WERI-Rb-1 (cell line): ENCODE data around the gene ANKRD42.

Source experiments
- DNase-seq: peaks from one replicate; pipeline ENCODE4 v3.0.0-alpha.2; 2020
- H3K27ac ChIP-seq: fragments of 250-450 bp; sonication (Bioruptor Pico); 2 replicates; pipeline ENCODE4 v1.5.1; 2020; ENCODE audit warnings: mild to moderate bottlenecking, moderate library complexity
- H3K27me3 ChIP-seq: fragments of 250-450 bp; sonication (Bioruptor Pico); 2 replicates; pipeline ENCODE4 v1.5.1; 2021; ENCODE audit warnings: mild to moderate bottlenecking, low read depth, moderate library complexity; ENCODE audit not compliant: insufficient read depth, severe bottlenecking
- H3K36me3 ChIP-seq: fragments of 250-450 bp; sonication (Bioruptor Pico); 2 replicates; pipeline ENCODE4 v1.5.1; 2020; ENCODE audit warnings: mild to moderate bottlenecking, moderate library complexity
- H3K4me3 ChIP-seq: 2 replicates; pipeline ENCODE4 v1.5.1; 2011; ENCODE audit warnings: low read depth, mild to moderate bottlenecking, control low read depth, low read length
- H3K9me3 ChIP-seq: fragments of 250-450 bp; sonication (Bioruptor Pico); 2 replicates; pipeline ENCODE4 v1.5.1; 2021; ENCODE audit warnings: mild to moderate bottlenecking, moderate library complexity; ENCODE audit not compliant: severe bottlenecking
- CTCF ChIP-seq: IDR thresholded peaks from 2 replicates; pipeline ENCODE4 v1.5.1; 2011; ENCODE audit warnings: low read depth, mild to moderate bottlenecking, control low read depth, inconsistent platforms, low read length

The ANKRD42 gene

GRCh38 chr11:83293457-83293774 is 99.9 kb downstream of the ANKRD42 start:
- Histone ChIP-seq H3K9me3 (no peaks in the 10 kb centered on the region), H3K36me3 (no peaks in the 10 kb centered on the region), H3K4me3 (no peak overlapping the region), H3K27me3 (no peaks in the 10 kb centered on the region), H3K27ac (no peak overlapping the region)
- no peak for TF ChIP-seq CTCF
- no peak for DNase-seq

GRCh38 chr11:83294208-83294607 is 100.7 kb downstream of the ANKRD42 start:
- H3K36me3 ChIP-seq = no peaks in the 10 kb centered on the region
- H3K9me3 ChIP-seq = no peaks in the 10 kb centered on the region
- no peak overlapping the region for H3K27ac ChIP-seq
- TF ChIP-seq CTCF = no peak
- DNase-seq = no peak
- no peaks in the 10 kb centered on the region for H3K27me3 ChIP-seq
- no peak overlapping the region for H3K4me3 ChIP-seq
